GM19468 (cell line): ENCODE results near the gene OXNAD1.
A peak's percentile ranks its signal among the peaks of the same experiment; 100 is the strongest.

ENCODE experiments used
- ATAC-seq: cut with Tn5 transposase; IDR thresholded peaks from one replicate; pipeline ENCODE4 v1.9.1; 2021; ENCODE audit warnings: mild to moderate bottlenecking, moderate library complexity, moderate number of reproducible peaks; ENCODE audit not compliant: unreplicated experiment; ENCODE audit errors: extremely low read depth

The OXNAD1 gene, protein sequence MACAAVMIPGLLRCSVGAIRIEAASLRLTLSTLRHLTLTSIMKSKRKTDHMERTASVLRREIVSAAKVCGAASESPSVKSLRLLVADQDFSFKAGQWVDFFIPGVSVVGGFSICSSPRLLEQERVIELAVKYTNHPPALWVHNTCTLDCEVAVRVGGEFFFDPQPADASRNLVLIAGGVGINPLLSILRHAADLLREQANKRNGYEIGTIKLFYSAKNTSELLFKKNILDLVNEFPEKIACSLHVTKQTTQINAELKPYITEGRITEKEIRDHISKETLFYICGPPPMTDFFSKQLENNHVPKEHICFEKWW

DNA sequence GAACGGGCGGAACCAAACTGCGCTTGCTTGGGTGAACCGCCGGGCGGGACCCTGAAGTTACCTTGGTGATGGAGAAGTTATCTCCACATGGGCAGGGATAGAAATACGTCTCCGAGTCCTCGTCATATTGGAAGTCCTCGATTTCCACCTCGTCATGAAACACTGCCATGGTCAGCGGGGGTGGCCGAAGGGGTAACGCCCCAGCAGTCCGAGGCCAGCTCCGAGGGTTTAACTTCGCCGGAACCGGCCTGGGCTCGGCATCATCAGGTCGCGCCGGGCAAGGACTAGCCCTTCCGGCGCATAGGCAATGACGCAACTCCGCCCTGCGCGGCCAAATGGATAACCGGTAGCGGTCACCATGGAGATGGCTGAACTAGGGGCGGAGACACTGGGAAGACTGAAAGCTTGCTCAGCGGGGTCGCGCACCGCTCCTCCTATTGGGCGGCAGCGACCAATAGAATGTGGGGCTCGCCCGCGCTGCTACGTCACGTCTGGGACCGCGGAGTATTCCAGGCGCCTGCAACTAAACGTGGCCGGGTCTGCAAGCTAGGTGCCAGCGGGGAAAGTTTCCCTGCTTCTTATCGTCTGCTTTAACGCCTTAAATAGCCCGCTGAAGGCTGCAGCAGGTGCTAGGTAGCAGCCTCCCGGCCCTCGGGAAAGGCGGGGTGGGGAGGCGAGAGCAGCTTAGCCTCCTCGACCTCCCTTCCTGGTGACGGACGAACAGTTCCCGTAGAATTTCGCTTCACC lies at the start of gene OXNAD1, which contains the start of gene DPH3:
Gene OXNAD1 (plus strand): TSS at position 505 of the 747 bp plus-strand sequence. CDS start 5,741 bp downstream, outside the sequence.
Gene DPH3 (minus strand): TSS at position 236 of the 747 bp plus-strand sequence. CDS start 67 bp downstream, at position 169.
- peak; percentile 99 for ATAC-seq

DNA sequence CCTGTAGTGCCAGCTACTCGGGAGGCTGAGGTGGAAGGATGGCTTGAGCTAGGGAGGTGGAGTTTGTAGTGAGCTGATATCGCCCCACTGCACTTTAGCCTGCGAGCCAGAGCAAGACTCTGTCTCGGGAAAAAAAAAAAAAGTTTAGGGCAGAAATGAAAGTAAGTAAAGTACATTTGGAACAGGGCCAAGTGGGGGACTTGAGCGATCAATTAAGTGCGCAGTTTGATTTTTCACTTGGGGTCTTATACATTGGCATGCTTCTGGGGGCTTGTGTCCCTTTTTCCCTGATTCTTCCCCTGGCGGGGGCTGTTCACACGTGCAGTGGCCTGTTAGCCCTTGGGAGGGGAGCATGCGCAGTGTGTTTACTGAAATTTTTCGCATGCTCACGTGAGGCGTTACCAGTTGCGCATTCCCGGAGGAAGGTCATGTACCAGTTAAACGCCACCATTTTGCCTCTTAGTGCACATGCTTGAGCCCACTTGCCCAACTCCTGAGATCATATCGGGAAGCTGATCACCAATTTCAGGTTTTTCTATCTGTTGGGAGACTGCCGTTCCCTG lies 48.6 kb upstream of the OXNAD1 start:
- ATAC-seq: no peak

DNA sequence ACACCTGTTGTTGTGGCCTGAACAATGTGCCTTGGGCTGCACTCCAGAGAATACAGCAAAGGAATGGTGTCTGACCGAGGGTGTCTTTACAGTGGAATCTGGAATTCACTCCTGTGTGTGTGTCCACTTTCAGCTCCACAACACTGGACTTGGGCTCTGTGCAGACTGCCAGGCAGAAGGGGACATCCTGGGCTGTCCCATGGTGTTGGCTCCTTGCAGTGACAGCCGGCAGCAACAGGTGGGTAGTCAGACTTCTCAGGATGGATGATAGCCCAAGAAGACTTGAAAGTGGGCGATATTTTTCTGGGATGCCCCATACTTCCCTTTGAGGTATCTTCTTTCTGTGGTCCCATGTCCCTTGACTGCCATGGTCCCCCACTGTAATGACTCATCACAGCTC lies 45.2 kb upstream of the OXNAD1 start:
- ATAC-seq: no peak

DNA sequence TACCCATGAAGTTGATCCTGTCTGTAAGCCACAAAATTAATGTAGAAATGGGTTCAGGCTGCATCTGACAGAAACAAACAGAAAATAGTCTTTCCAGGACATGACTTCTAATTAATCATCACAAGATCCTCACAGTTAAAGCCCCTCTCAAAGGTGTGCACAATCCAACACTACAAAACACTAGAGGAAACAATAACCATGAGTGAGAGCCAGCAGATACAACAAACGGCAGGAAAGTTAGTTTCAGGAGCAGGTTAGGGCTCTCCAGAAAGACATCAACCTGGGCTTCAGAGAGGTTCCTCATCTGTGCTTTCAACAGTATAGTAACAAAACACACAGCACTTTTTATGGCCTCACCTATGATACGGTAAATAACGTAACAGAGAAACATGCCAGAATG lies 43.0 kb upstream of the OXNAD1 start:
- ATAC-seq: no peak

DNA sequence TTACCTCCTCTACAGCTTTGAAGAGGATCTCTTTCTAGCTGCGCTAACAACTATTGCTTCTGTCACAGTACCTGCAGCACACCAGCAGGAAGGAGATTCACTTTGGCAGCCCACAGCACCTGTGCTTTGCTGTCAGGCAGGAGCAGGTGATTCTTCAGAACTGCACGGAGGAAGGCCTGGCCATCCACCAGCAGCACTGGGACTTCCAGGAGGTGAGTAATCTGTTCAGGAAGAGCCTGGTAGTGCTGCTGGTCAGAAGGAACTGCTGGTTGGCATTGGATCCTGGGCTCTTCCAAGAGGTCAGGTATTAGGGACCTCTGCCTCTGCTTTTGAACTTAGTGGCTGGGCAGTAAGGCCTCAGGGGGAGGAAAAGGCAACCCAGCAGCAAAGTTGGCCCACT lies 42.5 kb upstream of the OXNAD1 start:
- no peak for ATAC-seq

DNA sequence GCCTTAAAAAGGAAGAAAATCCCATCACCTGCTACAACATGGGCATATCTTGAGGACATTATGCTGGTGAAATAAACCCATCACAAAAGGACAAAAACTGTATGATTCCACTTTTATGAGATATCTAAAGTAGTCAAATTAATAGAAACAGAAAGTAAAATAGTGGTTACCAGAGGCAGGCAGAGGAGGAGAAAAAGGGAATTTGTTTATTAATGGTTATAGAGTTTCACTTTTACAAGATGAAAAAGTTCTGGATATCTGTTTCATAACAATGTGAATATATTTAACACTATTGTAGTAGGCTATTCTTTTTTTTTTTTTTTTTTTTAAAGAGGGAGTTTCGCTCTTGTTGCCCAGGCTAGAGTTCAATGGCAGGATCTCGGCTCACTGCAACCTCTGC lies 40.7 kb upstream of the OXNAD1 start:
- no peak for ATAC-seq

DNA sequence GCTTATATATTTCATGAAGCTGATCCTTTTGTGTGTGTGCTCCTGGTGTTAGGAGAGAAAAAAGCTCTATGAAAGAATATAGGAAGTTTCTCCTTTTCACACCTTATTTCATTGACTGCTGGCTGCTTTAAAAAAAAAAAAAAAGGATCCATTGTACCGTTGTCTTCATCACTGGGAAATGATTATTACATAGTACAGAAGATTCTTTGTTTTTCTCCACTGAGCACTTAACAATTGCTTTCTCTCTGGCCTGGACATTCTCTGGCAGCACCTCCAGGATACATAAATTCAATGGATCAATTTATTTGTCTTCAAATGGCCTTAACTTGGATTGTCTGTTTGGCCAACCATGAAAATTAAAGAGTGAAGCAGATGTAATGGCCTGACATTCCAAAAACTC lies 37.4 kb upstream of the OXNAD1 start:
- no peak for ATAC-seq

DNA sequence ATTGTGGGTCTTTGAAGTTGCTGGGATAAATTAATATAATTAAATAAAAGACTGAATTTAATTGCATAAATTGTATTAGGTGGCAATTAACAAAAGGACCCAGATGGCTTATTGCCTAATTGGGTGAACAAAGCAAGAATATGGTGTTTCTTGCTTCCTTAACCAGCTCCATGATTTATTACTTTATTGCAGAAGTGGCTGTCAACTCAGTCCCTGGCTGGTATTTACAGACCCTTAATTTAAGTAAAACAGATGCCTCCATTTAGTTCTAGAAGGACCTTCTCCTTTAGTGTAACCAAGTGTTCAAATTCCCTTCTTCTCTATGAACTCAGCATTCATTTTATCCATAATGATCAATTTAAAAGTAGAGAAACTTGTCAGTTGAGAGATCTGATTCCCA lies 35.3 kb upstream of the OXNAD1 start:
- ATAC-seq: no peak

DNA sequence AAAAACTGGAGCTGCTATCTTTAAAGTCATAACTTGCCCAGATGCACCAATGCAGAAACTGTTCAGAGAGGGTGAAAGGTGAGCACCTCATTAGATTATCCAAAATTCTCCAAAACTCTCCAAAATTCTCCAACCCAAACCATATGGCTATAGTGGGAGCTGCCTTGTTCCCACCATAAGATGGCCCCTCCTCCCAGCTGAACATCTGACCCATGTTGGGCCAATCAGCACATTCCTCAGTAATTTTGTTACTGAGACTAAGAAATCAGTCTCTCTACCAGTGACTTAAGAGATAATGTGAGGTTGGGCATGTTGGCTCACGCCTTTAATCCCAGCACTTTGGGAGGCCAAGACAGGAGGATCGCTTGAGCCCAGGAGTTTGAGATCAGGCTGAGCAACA lies 33.0 kb upstream of the OXNAD1 start:
- ATAC-seq: no peak

DNA sequence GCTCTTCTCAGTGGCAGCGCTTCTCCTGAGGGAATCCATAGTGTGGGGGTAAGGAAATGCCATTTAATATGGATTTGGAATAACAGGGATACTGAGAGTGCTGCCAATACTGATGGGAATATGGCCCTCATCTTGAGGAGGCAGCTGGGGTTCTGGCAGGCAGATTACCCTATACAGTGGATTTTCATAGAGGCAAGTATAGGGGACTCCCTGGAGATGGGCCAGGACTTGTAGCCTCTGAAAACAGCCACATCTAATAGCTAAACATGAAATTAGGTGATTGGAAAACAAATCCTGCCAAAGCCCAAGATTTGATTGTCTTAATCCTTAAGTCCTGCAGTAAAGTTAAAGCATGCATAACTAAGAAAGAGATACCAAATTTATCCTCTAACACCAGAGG lies 31.2 kb upstream of the OXNAD1 start:
- no peak for ATAC-seq

DNA sequence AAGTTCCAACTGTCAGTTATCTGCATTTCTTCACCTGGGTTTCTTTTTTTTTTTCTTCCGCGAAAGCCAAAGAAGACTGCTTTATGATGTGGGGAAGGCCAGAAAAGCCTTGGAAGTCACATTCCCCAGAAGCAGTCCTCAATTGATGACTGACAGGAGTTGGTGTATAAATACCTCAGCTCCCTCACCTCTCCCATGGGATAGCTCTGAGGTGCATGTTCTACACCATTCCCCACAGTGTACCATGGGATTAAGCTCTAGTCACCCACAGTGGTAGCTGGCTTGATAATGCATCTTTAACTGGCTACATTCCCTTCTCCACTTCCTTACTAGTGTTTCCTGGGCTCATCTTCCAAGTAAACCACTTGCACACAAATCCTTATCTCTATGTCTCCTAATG lies 30.7 kb upstream of the OXNAD1 start:
- no peak for ATAC-seq

DNA sequence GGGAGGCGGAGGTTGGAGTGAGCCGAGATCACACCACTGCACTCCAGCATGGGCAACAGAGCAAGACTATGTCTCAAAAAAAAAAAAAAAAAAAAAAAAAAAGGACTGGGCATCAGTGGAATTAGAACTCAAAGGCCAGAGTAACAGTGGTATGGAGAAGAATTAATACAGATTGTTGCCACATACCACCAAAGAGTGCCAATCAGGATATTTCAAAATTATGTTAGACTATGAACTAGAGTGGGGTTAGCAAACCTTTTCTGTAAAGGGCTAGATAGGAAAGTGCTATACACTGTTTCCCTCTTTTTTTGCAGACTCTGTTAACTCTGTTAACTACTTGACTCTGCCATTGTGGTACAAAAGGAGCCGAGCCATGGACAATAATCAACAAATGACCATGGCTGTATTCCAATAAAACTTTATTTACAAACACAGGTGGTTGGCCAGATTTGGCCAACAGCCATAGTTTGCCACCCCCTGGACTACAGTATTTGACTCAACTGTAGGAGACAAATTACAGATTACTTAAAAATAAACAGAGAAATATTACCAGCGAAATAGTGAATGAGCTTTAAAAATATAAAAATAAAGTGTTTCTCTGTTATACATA lies 28.9 kb upstream of the OXNAD1 start:
- no peak for ATAC-seq

DNA sequence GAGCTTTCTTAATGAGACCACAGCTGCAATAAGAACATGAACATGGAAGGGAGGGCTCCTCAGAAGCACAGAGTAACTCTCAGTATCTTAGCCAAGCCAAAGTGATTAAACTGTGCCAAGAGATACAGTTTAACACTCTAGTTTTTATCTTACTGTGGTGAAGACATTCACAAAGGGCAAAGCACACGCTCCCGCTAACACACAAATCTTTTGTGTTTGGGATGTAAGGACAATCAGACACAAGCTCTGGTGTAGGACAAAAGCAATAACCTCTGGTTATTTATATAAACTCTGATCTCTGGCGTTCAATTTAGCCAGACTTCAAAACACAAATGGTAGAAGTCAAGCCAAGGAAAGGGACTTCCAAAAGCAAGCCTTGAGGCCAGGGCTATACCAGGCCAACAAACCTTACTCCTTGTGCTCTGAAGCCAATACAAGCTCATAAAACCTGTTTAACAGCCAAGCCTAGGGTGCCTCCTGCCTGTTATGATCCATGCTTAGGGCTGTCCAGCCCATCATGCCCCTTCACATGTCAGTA lies 28.1 kb upstream of the OXNAD1 start:
- ATAC-seq: no peak

DNA sequence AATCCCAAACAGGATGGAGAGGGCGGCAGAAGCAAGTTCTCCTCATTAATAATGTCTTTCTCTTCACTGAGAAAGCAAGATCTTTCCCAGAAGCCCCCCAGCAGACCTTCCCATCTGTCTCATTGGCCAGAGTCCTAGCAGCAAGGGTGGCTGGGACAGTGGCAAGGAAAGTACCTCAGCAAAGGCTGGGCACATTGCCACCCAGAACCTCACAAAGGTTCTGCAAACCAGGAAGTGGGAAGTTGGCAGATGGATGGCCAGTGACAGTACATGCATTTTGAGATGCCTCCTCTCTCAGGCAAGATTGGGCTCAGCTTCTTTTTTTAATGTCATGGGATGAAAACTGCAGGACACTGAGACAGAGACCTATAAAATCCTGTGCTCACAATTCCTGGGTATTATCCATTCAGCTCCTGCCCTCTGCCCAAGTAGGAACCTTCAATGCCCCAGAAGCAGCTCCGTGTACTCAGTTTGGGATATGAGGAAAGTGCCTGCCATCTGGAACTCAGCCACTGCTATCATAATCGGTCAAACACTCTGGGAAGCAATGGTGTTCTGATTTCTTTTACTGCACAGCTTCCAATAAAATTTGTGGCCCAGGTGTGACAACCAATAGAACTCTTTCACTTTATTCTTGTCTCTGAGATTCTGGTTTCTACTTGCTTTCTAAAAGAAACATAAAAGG lies 25.8 kb upstream of the OXNAD1 start:
- ATAC-seq: no peak

DNA sequence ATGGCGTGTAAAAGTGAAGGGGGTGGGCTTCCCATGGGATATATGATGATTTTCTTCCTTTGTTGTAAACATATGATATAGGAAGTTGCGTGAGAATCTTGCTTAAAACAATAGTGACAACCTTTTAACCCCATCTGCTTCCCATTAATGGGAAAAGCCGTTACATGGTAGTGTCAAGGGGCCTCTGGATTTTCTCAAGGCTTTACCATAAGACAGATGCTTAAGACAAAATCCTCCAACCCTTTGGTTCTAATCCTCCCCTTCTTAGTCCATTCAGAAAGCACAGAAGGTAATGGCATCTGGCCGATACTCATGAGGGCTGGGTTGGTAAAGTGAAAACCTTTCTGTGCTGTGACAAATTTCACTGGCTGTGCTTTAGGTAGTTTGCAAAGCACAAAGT lies 25.2 kb upstream of the OXNAD1 start:
- ATAC-seq: no peak

DNA sequence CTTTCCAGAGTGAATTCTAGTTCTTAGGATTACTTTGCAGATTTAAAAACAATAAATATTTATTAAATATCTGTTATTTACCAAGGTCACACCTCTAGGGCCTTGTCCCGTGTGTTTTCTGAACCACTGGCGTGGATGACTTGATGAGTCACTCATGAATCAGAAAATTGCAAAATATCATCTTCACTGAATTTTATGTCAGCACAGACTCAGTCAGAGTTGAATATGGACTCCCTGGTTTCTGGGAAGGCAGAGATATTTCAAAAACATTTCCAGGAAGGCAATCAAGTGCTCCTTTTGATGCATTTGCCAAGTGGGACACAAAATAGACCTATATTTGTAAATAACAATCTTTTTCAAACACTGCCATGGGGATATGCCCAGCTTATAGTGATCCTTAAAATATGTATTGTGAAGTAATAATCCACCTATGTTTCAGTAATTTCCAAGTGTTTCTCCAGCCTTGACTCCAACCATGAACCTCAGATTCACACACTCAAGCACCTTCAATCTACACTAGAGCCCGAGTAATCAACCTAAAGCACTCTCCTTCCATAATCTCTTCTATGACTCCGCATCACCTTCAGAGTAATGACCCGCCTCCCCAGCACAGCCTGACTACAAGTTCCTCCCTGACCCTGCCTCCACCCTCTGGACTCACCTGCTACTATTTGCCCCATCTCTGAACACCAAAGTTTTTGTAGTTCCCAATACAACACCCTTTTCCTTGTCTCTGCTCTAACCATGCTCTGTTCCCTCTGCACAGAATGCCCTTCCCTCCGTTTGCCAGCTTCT lies 24.6 kb upstream of the OXNAD1 start:
- ATAC-seq: no peak

DNA sequence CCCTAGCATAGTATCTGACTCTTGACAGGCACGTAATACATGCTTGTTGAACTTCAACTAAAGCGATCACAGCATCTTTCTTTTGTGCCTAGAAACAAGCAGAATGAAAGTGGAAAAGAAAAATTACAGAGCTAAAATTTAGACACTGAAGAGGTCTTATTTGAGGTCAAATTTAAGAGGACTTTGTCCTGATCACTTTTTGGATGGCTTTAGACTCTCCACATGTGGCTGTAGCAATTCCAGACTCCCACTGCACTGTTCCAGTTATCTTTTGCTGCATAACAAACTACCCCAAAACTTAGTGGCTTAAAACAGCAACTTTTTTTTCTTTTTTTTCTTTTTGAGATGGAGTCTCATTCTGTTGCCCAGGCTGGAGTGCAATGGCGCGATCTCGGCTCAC lies 23.8 kb upstream of the OXNAD1 start:
- ATAC-seq: no peak

DNA sequence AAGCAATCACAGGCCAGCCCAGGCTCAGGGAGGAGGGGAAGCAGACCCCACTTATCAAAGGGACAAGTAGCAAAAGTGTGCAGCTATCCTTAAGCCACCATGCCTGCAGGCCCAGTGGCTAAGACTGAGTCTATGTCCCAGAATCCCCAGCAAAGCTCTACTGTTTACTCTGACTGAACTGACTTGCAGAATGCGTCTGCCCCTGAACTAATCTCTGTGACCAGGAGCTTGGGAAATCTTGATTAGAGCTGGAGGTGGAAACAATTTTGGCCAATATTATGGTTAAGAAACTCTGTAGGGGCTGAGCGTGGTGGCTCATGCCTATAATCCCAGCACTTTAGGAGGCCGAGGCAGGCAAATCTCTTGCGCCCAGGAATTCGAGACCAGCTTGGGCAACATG lies 22.8 kb upstream of the OXNAD1 start:
- ATAC-seq: no peak

DNA sequence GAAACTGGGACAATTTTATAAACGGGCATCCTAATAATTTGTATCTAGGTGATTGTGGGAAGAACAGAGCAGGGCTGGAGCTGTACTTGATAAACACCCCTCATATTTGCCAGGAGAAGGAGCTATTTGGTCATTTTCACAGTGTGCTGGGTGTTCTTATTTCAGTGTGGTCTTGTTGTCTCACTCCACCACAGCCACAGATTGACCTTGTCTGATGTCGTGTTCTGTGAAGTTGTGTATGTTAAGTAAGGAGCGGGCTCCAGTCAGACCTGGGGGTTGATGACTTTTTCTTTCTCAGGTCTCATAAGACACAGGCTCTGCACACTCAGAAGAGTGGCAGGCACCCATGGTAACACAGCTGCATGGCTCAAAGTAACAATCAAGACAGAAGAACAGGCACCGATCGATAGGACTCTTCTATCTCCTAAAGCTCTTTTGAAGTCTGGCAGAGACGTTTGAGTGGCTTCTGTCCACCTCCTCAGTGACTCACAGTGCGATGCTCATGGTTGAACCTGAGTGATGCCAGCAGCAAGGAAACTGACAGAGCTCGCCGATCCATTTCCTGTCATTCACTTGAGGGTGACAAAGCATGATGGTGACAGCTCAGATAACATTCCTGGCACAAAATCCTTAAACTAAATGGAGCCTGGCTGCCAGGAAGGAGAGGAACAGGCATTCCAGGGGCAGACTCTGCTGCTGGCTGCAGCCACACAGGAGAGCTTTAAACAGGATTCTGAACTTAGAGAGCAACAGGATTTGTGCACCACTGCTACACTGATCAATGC lies 21.1 kb upstream of the OXNAD1 start:
- no peak for ATAC-seq
